Thymus (tissue), 11 donors: ENCODE measurements around the gene CCDC27. TPM values are rescaled to one million over a fixed set of nuclear protein-coding genes. Genes with fewer than 3 reads are reported as not detected.

Source experiments
- DNase-seq, 9 donors: peaks; one replicate each; pipeline ENCODE4 v3.0.0-alpha.2; 2013; ENCODE audit warnings: low spot score in 9 of 9, low read depth in 6 of 9, missing footprints in 1 of 9
- H3K27ac ChIP-seq, 2 donors: one replicate each; pipeline ENCODE4 v1.5.1; 2013; ENCODE audit warnings: control low read depth in 1 of 2, low read depth in 1 of 2, low read length in 1 of 2, mild to moderate bottlenecking in 1 of 2, moderate library complexity in 1 of 2
- H3K27me3 ChIP-seq, 2 donors: one replicate each; pipeline ENCODE4 v1.5.1; 2013; ENCODE audit warnings: low read length in 1 of 2; ENCODE audit not compliant: control insufficient read depth in 2 of 2, insufficient read depth in 1 of 2
- H3K36me3 ChIP-seq, 2 donors: one replicate each; pipeline ENCODE4 v1.5.1; 2013; ENCODE audit warnings: low read length in 1 of 2, mild to moderate bottlenecking in 1 of 2, moderate library complexity in 1 of 2; ENCODE audit not compliant: control insufficient read depth in 2 of 2, insufficient read depth in 2 of 2
- H3K4me1 ChIP-seq, 2 donors: one replicate each; pipeline ENCODE4 v1.5.1; 2013; ENCODE audit warnings: low read length in 2 of 2; ENCODE audit not compliant: control insufficient read depth in 2 of 2, insufficient read depth in 2 of 2
- H3K4me3 ChIP-seq, 2 donors: one replicate each; pipeline ENCODE4 v1.5.1; 2013; ENCODE audit warnings: low read length in 2 of 2, control low read depth in 1 of 2, mild to moderate bottlenecking in 1 of 2
- H3K9me3 ChIP-seq, 2 donors: one replicate each; pipeline ENCODE4 v1.5.1; 2013; ENCODE audit warnings: low read length in 1 of 2, mild to moderate bottlenecking in 1 of 2; ENCODE audit not compliant: control insufficient read depth in 2 of 2, insufficient read depth in 1 of 2
- WGBS: extraction: QIAGEN DNeasy Blood & Tissue Kit; methylation state at CpG from one replicate; pipeline ENCODE4 v1.1.7; 2013; 5-methylcytosine and 5-hydroxymethylcytosine counted together
- polyA plus RNA-seq: library from polyadenylated mRNA; stranded (reverse); fragments of 200-250 nt; gene quantifications from one replicate; pipeline ENCODE4 v1.2.3, GENCODE V29; 2013
- total RNA-seq: library from RNA; stranded (reverse); fragments of 120-200 nt; gene quantifications from one replicate; pipeline ENCODE4 v1.2.4, GENCODE V29; 2013
- donor health status: healthy.

The CCDC27 gene
- total and polyA plus RNA-seq, 2 donors = 0.02 TPM; not detected in 1

DNA sequence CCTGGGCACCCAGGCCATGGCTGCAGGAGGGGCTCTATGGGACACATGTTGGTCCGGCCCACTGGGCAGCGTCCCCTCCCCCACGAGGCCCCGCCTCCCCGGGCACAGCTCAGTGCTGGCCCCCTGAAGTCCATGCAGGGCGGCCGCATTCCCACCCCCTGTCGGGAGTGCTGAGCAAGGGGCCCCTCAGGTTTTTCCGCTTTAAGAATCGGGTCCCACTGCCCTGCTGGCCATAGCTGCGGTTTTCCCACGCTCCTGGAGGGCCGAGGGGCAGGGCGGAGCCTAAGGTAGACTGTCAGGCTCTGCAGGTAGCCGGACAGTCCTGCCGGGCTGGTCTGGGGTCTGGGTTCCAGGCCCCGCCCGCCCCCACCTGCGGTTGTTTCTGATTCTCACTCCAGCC is 43.5 kb upstream of the CCDC27 start:
- peaks cover 9 to 58% of the 10 kb centered on the region in 2 donors for H3K27me3 ChIP-seq
- H3K27ac ChIP-seq = no peak overlapping the region
- H3K4me3 ChIP-seq = peak overlapping the region in 1 of 2 donors; percentile 18
- no peaks in the 10 kb centered on the region for H3K36me3 ChIP-seq
- WGBS = 14% methylated on average over 19 of the region's 19 CpGs
- H3K4me1 ChIP-seq = peaks cover 0 to 9% of the 10 kb centered on the region in 2 donors
- H3K9me3 ChIP-seq = no peaks in the 10 kb centered on the region
- no peak for DNase-seq

DNA sequence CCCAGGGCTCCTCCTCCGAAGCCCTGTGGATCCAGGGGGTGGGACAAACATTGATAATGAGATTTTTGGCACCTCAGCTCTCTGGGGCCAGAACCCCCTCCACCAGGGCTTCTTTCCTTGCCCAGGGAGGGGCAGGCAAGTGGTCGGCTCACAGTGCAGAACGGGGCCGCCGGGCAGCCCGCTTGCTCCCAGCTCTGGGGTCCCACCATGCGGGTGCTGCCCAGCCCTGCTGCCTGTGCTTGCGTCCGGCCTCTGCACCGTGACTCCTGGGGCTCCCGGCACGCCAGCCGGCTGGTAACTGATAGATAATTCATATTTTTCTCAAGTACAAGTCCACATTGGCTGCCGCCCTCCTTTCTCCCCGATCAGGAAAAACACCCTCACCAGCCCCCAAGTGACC is 42.0 kb upstream of the CCDC27 start:
- no peaks in the 10 kb centered on the region for H3K36me3 ChIP-seq
- 92% methylated on average over 15 of the region's 15 CpGs for WGBS
- no peak overlapping the region for H3K4me3 ChIP-seq
- no peak overlapping the region for H3K27ac ChIP-seq
- H3K4me1 ChIP-seq = peaks cover 0 to 2% of the 10 kb centered on the region in 2 donors
- no peaks in the 10 kb centered on the region for H3K9me3 ChIP-seq
- peaks cover 9 to 46% of the 10 kb centered on the region in 2 donors for H3K27me3 ChIP-seq
- no peak for DNase-seq

DNA sequence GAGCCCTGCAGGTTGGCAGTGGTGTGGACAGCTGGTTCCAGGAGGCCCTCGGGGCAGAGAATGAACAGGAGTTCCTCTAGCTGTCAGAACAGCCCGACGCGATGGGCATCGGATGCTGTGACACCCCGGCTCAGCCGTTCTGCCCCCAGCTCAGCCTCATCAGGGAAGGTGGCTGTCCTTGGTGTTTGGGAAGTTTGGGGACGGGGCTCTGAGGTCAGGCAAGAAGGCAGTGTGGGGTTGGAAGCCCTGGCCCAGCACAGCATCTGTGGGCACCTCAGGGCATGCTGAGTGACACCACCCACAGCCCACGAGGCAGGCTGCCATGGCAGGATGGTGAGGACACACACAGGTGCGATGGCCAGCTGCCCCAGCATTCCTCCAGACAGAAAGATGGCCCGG is 40.9 kb upstream of the CCDC27 start:
- 82% methylated on average over 11 of the region's 11 CpGs for WGBS
- Histone ChIP-seq H3K36me3 (no peaks in the 10 kb centered on the region), H3K27ac (peak overlapping the region in 1 of 2 donors; percentile 42), H3K4me3 (no peak overlapping the region), H3K4me1 (peaks cover 0 to 7% of the 10 kb centered on the region in 2 donors), H3K27me3 (peaks cover 9 to 48% of the 10 kb centered on the region in 2 donors), H3K9me3 (no peaks in the 10 kb centered on the region)
- no peak for DNase-seq

DNA sequence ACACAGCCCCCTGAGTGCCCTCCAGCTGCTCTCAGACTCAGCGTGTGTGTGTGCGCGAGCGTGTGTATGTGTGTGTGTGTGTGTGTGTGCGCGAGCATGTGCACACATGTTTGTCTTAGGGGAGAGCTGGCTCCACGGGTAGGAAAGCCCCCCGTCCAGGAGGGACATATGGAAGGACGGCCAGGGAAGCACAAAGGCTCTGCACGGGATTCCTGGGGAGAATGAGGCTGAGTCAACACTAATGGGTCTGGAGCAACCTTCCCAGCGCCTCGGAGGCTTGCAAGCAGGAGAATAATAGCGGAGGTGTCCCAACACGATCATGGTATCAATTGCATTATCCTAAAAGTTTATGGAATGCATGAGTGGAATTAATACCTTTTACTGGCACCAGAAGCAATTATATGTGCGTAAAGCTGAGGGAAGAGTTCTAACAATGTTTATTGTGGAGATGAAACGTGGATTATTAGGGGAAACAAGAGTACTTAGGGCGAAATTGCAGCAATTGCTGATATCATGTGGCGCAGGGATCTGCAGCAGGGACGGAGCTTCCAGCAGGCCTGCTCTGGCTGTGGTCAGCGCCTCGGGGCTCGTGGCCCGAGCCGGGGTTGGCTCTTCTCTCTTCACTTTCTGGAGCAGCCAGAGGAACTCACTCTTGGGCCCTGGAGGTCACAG is 40.3 kb upstream of the CCDC27 start:
- Histone ChIP-seq H3K9me3 (no peaks in the 10 kb centered on the region), H3K36me3 (no peaks in the 10 kb centered on the region), H3K27me3 (peaks cover 9 to 44% of the 10 kb centered on the region in 2 donors), H3K4me3 (no peak overlapping the region), H3K27ac (peak overlapping the region; percentile 17 to 42), H3K4me1 (peaks cover 0 to 11% of the 10 kb centered on the region in 2 donors)
- WGBS = 87% methylated on average over 24 of the region's 24 CpGs
- no peak for DNase-seq

DNA sequence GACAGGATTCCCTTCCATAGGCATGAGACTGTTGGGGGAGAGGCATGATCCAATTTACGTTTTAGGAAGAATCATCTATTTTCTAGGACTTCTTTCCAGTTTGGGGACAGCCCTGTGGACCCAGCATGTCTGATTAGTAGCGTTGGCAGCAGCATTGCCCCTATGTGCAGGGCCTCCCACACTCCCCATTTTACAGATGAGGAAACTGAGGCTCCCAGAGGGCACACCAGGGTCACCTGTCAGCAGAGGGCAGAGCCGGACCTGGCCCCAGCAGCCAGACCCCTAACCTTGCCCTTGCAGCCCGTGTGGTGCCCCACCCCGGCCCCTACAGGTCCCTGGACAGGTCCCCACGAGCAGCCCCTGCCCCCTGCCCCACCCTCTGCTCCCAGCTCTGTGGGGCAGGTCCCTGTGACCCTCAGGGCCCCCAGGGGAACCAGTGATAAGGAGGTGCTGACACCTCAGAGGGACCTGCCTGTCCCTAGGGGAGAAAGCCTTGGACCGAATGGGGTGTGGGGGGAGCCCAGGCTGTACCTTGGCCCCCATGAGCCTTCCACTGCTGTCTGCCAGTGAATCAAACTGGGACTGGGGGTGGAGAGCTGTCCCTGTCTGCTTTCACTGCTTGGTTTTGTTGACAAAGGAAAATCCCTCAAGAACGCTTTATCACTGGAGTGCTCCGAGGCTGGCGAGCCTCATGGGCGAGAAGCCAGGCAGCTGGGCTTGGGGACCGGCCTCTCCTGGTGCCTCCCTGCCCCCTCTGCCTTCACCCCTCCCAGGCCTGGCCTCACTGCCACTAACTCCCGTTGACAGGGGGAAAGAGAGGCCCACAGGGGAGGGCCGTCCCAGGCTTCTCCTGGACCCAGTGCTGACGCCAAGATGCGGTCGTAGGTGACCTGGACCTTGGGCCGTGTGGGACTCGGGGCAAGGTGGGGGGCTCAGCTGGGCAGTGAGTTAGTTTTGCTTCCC is 39.4 kb upstream of the CCDC27 start:
- Histone ChIP-seq H3K27ac (peak overlapping the region in 1 of 2 donors; percentile 3), H3K4me3 (no peak overlapping the region), H3K9me3 (no peaks in the 10 kb centered on the region), H3K27me3 (peaks cover 4 to 44% of the 10 kb centered on the region in 2 donors), H3K4me1 (peaks cover 0 to 13% of the 10 kb centered on the region in 2 donors), H3K36me3 (no peaks in the 10 kb centered on the region)
- DNase-seq = no peak
- WGBS = 85% methylated on average over 19 of the region's 19 CpGs

DNA sequence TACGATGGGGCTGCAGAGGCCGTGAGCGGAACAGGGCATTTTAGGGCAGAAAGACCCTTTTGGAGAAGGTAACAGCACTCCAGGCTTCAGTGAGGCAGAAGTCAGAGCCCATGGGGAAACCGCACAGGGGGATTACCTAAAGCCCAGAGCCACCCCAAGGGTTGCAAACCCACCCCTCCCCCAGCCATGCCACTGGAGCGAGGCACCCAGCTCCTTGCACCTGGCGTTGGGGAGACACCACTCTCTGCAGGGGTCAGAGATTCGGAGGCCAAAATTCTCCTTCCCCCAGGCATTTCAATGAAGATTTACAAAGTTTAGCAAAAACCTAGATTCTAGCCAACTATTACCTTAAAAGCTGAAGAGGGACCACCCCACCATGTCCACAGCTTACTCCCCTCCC is 38.4 kb upstream of the CCDC27 start:
- H3K27me3 ChIP-seq = peaks cover 0 to 37% of the 10 kb centered on the region in 2 donors
- H3K27ac ChIP-seq = no peak overlapping the region
- peaks cover 2 to 15% of the 10 kb centered on the region in 2 donors for H3K4me1 ChIP-seq
- H3K36me3 ChIP-seq = no peaks in the 10 kb centered on the region
- no peak overlapping the region for H3K4me3 ChIP-seq
- WGBS = 93% methylated on average over 7 of the region's 7 CpGs
- DNase-seq = no peak
- H3K9me3 ChIP-seq = no peaks in the 10 kb centered on the region

DNA sequence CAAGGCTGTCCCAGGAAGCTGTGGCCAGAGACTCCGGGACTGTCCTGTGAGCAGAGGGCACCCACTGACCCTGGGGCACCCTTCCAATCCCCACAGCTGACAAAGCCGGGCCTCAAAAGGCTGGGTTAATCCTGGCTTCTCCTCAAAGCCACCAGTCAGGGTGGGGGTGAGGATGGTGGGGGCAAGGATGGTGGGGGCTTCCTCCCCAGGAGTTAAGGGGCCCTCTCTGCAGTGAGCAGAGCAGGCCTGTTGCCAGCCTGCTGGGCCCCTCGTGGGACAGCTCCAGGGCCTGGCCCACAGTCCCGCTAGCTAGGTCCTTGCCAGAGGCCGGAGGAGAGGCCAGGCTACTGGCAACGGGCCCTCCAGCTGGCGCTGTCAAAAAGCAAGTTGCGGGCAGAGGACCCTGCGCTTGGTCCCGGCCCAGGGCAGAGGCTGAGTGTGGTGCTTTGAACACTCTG is 37.9 kb upstream of the CCDC27 start:
- Histone ChIP-seq H3K4me1 (peaks cover 2 to 15% of the 10 kb centered on the region in 2 donors), H3K4me3 (no peak overlapping the region), H3K9me3 (no peaks in the 10 kb centered on the region), H3K36me3 (no peaks in the 10 kb centered on the region), H3K27ac (no peak overlapping the region), H3K27me3 (peaks cover 0 to 34% of the 10 kb centered on the region in 2 donors)
- WGBS = 90% methylated on average over 10 of the region's 10 CpGs
- DNase-seq = no peak

DNA sequence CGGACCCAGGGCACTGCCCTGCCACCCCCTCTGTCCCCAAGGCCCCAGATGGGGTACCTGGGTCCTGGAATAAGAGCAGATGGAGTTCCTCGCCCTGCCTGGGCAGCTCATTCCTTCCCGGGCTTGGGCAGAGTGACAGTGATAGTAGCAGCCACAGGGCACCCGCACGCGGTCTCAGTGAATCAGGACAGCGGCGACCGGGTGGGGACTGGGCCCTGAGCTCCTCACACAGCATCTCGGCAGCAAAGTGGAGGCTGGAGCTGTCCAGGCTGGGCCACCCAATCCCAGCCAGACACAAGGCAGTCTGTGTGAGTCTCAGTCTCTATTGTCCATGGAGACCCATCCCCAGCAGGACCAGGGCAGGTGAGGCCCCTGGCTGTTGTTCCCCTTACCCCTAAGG is 37.4 kb upstream of the CCDC27 start:
- Histone ChIP-seq H3K27ac (no peak overlapping the region), H3K27me3 (peaks cover 0 to 31% of the 10 kb centered on the region in 2 donors), H3K4me1 (peaks cover 2 to 15% of the 10 kb centered on the region in 2 donors), H3K9me3 (no peaks in the 10 kb centered on the region), H3K4me3 (no peak overlapping the region), H3K36me3 (no peaks in the 10 kb centered on the region)
- 91% methylated on average over 10 of the region's 10 CpGs for WGBS
- DNase-seq = no peak

DNA sequence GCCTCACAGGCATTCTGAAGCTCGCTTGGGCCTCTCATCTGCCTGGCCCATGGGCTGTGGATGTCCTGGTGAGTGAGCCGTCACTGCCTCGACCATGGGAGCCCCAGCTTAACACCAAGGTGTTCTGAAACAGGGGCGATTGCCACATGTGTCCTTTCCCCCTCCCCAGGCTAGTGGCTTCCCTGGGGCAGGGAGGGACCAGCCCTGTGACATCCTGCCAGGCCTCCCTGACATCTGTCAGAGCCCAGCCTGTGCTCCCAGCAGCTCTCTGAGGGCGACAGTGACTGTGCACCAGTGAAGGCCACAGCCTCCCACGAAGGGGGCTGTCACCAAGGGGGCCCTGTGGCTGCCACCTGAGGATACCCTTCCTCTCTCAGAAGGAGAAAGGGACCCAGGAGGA is 35.9 kb upstream of the CCDC27 start:
- peak overlapping the region; percentile 46 to 64 for H3K27ac ChIP-seq
- H3K4me3 ChIP-seq = no peak overlapping the region
- H3K9me3 ChIP-seq = no peaks in the 10 kb centered on the region
- WGBS = 80% methylated on average over 6 of the region's 6 CpGs
- peaks cover 2 to 15% of the 10 kb centered on the region in 2 donors for H3K4me1 ChIP-seq
- H3K36me3 ChIP-seq = no peaks in the 10 kb centered on the region
- H3K27me3 ChIP-seq = peaks cover 0 to 20% of the 10 kb centered on the region in 2 donors
- no peak for DNase-seq
